Stomach smooth muscle (tissue), 2 donors: ENCODE data around the gene ABCC1.

Experiments used
- H3K27ac ChIP-seq: one replicate; pipeline ENCODE4 v1.7.0; 2013; ENCODE audit warnings: mild to moderate bottlenecking, low read length, inconsistent platforms
- H3K27me3 ChIP-seq, 2 donors: one replicate each; pipeline ENCODE4 v1.7.0; 2013; ENCODE audit warnings: low read length in 2 of 2; ENCODE audit not compliant: insufficient read depth in 2 of 2, control insufficient read depth in 1 of 2
- H3K36me3 ChIP-seq, 2 donors: one replicate each; pipeline ENCODE4 v1.7.0; 2013; ENCODE audit warnings: low read length in 2 of 2; ENCODE audit not compliant: control insufficient read depth in 2 of 2, insufficient read depth in 2 of 2
- H3K4me1 ChIP-seq: one replicate; pipeline ENCODE4 v1.7.0; 2013; ENCODE audit warnings: low read length; ENCODE audit not compliant: control insufficient read depth, insufficient read depth
- H3K4me3 ChIP-seq, 2 donors: one replicate each; pipeline ENCODE4 v1.7.0; 2013; ENCODE audit warnings: low read length in 2 of 2
- H3K9ac ChIP-seq, 2 donors: one replicate each; pipeline ENCODE4 v1.7.0; 2013; ENCODE audit warnings: low read length in 2 of 2, mild to moderate bottlenecking in 1 of 2
- H3K9me3 ChIP-seq, 2 donors: one replicate each; pipeline ENCODE4 v1.7.0; 2013; ENCODE audit warnings: low read length in 2 of 2; ENCODE audit not compliant: control insufficient read depth in 2 of 2
- donor health status: healthy.
- donor health status: Pancreatic carcinoma.

The ABCC1 gene

DNA sequence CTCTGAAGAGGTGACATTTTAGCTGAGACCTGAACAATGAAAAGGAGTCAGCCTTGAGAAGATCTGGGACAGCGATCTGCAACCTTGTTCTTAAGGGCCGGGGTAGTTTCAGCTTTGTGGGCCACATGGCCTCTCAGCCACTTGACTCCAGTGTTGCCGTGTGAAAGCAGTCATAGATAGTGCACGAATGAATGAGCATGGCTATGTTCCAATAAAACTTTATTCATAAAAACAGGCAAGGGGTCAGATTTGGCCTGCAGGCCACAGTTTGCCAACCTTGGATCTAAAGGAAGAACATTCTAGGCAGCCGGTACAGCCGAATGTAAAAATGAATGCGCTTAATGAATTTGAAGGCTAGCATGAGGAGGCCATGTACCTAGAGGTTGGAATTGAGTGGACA is 190.4 kb downstream of the ABCC1 start:
- Histone ChIP-seq H3K36me3 (peaks cover 49 to 62% of the 10 kb centered on the region in 2 donors), H3K27ac (no peak overlapping the region), H3K4me1 (peaks cover 4% of the 10 kb centered on the region), H3K9me3 (no peaks in the 10 kb centered on the region), H3K9ac (no peak overlapping the region), H3K4me3 (no peak overlapping the region), H3K27me3 (no peaks in the 10 kb centered on the region)

DNA sequence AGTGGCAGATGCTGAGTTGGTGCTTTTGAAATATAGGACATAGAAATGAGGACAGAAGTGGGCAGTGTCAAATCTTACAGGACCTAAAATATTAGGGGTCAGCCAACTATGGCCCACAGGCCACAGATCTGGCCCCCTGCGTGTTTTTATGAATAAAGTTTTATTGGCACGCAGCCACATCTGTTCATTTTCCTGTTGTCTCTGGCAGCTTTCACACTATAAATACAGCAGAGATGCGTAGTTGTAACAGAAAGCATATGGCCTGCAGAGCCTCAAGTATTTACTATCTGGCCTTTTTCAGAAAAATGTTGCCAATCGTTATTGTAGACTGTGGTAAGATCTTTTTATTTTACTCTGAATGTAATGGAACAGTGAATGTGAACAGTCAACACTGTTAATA is 191.1 kb downstream of the ABCC1 start:
- H3K36me3 ChIP-seq = peaks cover 48 to 57% of the 10 kb centered on the region in 2 donors

DNA sequence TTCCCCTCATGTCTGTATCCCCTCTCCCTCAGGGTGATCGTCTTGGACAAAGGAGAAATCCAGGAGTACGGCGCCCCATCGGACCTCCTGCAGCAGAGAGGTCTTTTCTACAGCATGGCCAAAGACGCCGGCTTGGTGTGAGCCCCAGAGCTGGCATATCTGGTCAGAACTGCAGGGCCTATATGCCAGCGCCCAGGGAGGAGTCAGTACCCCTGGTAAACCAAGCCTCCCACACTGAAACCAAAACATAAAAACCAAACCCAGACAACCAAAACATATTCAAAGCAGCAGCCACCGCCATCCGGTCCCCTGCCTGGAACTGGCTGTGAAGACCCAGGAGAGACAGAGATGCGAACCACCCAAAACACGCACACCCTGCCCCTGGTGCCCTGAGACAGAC is 191.7 kb downstream of the ABCC1 start:
- peaks cover 7% of the 10 kb centered on the region for H3K4me1 ChIP-seq
- no peak overlapping the region for H3K9ac ChIP-seq
- H3K27me3 ChIP-seq = no peaks in the 10 kb centered on the region
- peaks cover 48 to 55% of the 10 kb centered on the region in 2 donors for H3K36me3 ChIP-seq
- H3K27ac ChIP-seq = peak overlapping the region; percentile 24
- no peaks in the 10 kb centered on the region for H3K9me3 ChIP-seq
- H3K4me3 ChIP-seq = no peak overlapping the region

More for the DNA sequence above, 191.1 kb downstream of the ABCC1 start:
- H3K27me3 ChIP-seq = no peaks in the 10 kb centered on the region
- no peaks in the 10 kb centered on the region for H3K9me3 ChIP-seq
- no peak overlapping the region for H3K9ac ChIP-seq
- no peak overlapping the region for H3K4me3 ChIP-seq
- H3K27ac ChIP-seq = peak overlapping the region; percentile 24
- H3K4me1 ChIP-seq = peaks cover 4% of the 10 kb centered on the region

DNA sequence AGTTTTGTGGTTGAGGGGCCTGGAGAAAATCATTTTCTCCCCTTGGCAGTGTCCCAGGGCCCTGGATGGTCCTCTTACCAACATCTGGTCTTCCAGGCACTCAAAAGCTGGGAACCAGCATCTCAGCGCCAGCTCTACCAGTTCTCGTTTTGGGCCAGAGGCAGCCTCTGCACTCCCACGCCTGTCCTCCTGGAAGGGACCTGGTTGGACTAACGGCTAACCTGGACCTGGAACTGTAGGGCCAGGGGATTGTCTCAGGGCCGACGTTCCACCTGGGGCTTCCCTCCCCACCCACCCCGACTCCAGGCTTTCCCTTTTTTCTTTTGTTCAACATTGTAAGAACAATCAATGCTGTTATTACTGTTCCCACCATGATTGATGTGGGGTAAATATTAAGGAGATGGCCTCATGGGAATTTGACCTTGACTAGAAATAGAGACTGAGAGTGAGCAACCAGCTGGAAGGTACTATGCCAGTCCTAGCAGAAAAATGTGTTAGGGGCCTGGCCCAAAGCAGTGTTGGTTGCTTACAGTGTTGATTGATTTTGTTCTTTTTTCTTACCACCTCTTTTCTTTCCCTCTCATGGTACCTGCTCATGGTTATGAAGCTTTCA is 192.5 kb downstream of the ABCC1 start:
- Histone ChIP-seq H3K9ac (no peak overlapping the region), H3K4me1 (peaks cover 14% of the 10 kb centered on the region), H3K4me3 (no peak overlapping the region), H3K27me3 (no peaks in the 10 kb centered on the region), H3K27ac (peak overlapping the region; percentile 24), H3K9me3 (no peaks in the 10 kb centered on the region), H3K36me3 (peaks cover 42 to 50% of the 10 kb centered on the region in 2 donors)

DNA sequence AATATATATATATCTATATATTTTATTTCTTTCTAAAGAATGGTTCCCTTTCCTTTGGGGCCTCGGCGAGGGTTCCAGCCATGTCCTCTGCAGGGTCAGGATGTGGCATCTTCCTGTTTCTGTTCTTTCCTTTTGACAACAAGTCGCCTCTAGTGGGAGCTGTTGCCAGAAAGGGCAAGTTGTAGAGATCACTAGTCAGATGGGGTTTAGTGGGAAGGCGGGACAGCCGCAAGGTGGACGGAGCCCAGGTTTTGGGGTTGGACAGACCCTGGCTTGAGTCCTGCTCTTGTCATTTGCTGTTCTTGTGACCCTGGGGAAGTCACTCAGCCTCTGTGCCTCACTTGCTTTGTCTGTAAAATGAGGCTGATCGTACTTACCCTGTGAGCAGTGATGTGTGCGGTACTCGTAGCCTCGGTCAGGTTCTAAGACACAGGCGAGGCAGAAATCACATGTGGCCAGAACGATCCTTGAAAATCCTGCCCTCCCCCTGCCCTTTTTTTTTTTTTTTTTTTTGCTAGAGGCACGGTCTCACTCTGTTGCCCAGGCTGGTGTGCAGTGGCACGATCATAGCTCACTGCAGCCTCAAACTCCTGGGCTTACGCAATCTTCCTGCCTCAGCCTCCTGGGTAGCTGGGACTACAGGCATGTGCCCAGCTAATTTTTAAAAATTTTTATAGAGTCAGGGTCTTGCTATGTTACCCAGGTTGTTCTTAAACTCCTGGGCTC is 193.8 kb downstream of the ABCC1 start:
- H3K4me3 ChIP-seq = no peak overlapping the region
- peaks cover 34 to 39% of the 10 kb centered on the region in 2 donors for H3K36me3 ChIP-seq
- no peak overlapping the region for H3K9ac ChIP-seq
- peaks cover 21% of the 10 kb centered on the region for H3K4me1 ChIP-seq
- no peaks in the 10 kb centered on the region for H3K9me3 ChIP-seq
- H3K27ac ChIP-seq = no peak overlapping the region
- no peaks in the 10 kb centered on the region for H3K27me3 ChIP-seq

DNA sequence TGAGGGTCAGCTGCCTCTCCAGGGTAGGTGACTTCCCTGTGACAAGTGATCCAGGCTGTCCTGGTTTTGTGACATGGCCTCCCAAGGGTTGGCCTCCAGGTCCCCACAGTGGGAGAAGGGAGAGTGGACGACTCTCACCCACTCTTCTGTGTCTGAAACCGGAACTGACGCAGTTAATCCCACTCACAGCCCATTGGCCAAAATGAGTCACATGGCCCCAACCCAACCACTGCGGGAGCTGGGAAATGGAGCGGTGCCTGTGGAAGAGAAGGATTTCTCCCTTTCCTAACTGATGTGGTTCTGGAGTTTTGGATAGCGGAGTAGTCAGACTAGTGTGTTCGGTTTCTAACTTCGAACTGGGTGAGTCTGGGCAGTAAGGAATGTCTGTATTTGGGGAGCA is 194.5 kb downstream of the ABCC1 start:
- no peak overlapping the region for H3K27ac ChIP-seq

DNA sequence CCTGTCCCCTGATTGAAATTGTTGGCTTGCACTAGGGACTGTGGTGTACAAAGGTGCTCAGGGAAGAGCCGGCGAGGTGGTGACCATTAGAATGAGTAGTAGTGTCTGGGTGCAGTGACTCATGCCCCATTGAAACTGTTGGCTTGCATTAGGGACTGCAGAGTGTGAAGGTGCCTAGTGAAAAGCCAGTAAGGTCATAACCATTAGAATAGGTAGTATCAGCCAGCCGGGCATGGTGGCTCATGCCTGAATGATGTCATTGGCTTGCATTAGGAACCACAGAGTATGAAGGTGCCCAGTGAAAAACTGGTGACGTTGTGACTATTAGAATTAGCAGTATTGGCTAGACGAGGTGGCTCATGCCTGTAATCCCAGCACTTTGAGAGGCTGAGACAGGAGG is 195.0 kb downstream of the ABCC1 start:
- H3K9me3 ChIP-seq = no peaks in the 10 kb centered on the region
- no peak overlapping the region for H3K27ac ChIP-seq
- H3K36me3 ChIP-seq = peaks cover 27 to 29% of the 10 kb centered on the region in 2 donors
- H3K27me3 ChIP-seq = no peaks in the 10 kb centered on the region
- no peak overlapping the region for H3K9ac ChIP-seq
- H3K4me1 ChIP-seq = peaks cover 32% of the 10 kb centered on the region
- H3K4me3 ChIP-seq = no peak overlapping the region

More for the DNA sequence above, 194.5 kb downstream of the ABCC1 start:
- H3K9ac ChIP-seq = no peak overlapping the region
- no peaks in the 10 kb centered on the region for H3K9me3 ChIP-seq
- H3K4me3 ChIP-seq = no peak overlapping the region
- no peaks in the 10 kb centered on the region for H3K27me3 ChIP-seq
- peaks cover 27% of the 10 kb centered on the region for H3K4me1 ChIP-seq
- peaks cover 29 to 32% of the 10 kb centered on the region in 2 donors for H3K36me3 ChIP-seq

DNA sequence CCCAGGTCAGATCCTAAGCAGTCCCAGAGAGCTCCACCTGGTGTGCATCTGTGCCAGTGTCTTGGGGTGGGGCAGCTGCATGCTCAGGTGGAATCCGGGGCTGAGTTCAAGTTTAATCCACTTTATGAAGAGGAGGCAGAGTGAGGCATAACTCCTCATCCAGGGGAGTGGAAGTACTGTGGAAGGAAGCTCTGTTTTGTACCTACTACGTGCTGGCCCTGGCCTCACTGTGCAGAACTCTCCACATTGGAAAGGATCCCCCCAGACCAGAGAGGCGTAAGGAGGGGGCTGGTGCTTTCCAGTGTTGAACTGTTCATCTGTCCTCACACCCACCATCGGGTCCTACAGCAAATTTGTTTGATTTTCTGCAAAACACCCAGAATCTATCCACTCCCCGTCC is 195.9 kb downstream of the ABCC1 start:
- Histone ChIP-seq H3K4me3 (no peak overlapping the region), H3K27me3 (no peaks in the 10 kb centered on the region), H3K27ac (no peak overlapping the region), H3K9ac (no peak overlapping the region), H3K9me3 (no peaks in the 10 kb centered on the region), H3K4me1 (peaks cover 41% of the 10 kb centered on the region), H3K36me3 (peaks cover 21 to 22% of the 10 kb centered on the region in 2 donors)

DNA sequence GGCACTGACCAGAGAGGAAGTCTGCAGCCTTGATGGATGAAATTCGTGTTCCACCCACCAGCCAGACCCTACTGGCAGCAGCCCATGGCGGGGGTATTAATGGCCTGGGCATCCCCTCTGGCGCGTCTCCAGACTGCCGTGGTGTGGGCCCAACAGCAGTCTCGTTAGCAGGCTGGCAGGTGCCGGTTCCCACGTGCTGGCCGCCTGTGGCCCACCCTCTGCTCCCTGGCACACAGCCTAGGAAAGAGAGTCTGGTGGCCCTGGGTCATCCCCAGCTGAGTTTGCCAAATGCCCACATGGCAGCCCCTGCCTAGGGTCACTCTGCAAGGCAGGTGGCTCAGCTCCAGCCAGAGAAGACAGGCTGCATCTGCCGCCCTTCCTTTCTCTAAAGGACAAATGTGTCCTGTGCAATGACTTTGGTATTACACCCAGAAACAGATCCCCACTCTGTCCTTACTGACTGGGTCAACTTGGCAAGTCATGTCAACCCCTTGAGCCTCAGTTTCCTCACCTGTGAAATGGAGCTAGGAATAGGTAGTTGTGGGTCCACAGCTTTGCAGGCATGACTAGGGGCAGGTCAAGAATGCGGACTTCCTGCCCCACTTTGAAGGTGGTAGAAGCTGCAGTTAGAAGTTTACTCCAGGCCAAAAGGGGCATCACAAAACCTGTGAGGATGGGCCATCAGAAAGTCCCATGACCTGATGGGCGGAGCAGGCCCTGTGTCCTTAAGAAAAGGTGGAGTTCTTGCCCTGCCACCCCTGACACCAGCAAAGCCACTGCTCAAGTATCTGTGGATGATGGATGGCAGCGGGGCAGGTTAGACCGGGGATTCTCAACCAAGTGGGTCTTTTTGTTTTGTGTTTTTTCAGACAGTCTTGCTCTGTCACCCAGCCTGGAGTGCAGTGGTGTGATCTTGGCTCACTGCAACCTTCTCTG is 197.2 kb downstream of the ABCC1 start:
- no peak overlapping the region for H3K9ac ChIP-seq
- peak overlapping the region; percentile 31 for H3K27ac ChIP-seq
- H3K27me3 ChIP-seq = no peaks in the 10 kb centered on the region
- peaks cover 52% of the 10 kb centered on the region for H3K4me1 ChIP-seq
- no peak overlapping the region for H3K4me3 ChIP-seq
- H3K9me3 ChIP-seq = no peaks in the 10 kb centered on the region
- peaks cover 11 to 14% of the 10 kb centered on the region in 2 donors for H3K36me3 ChIP-seq

DNA sequence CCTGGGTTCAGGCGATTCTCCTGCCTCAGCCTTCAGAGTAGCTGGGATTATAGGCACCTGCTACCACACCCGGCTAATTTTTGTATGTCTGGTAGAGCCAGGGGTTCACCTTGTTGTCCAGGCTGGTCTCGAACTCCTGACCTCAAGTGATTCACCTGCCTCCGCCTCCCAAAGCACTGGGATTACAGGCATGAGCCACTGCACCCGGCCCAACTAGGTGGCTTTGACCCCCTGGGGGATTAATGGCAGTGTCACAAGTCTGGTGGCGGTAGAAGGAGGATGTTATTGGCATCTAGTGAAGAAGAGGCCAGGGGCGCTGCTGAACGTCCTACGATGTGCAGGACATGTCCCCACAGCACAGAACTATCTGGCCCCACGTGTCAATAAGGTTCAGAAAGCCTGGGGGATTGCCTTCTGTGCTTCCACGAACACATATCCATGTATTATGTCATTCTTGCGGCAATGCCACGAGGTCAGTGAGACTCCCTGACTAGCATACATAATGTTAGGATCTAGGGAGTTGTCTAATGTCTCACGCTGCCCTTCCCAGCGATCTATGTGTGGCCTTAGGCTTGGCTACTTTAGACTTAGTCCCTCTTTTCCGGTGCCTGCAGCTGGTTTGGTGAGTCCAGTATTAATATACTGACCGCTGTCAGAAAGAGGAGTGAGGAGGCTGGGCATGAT is 198.0 kb downstream of the ABCC1 start:
- Histone ChIP-seq H3K9me3 (no peaks in the 10 kb centered on the region), H3K4me3 (no peak overlapping the region), H3K27ac (peak overlapping the region; percentile 24), H3K36me3 (peaks cover 7 to 13% of the 10 kb centered on the region in 2 donors), H3K9ac (no peak overlapping the region), H3K4me1 (peaks cover 53% of the 10 kb centered on the region), H3K27me3 (no peaks in the 10 kb centered on the region)
